GM23248 (cell line): ENCODE data around the gene ST6GALNAC4. TPM values are rescaled to one million over a fixed set of nuclear protein-coding genes. Genes with fewer than 3 reads are reported as not detected.

ENCODE experiments used
- DNase-seq: peaks from one replicate; pipeline ENCODE4 v3.0.0-alpha.2; 2015
- H2AFZ ChIP-seq: fragments of 200-600 bp; sonication (generic); 2 replicates; pipeline ENCODE4 v1.6.1; 2016; ENCODE audit warnings: antibody characterized with exemption
- H3F3A ChIP-seq: fragments of 200-600 bp; sonication (generic); 2 replicates; pipeline ENCODE4 v1.6.1; 2016; ENCODE audit warnings: mild to moderate bottlenecking, antibody characterized with exemption, mixed run types; ENCODE audit not compliant: insufficient read depth
- H3K27ac ChIP-seq: fragments of 200-600 bp; sonication (generic); 2 replicates; pipeline ENCODE4 v1.5.1; 2016; ENCODE audit warnings: mild to moderate bottlenecking
- H3K27me3 ChIP-seq: fragments of 200-600 bp; sonication (generic); replicated peaks from 2 replicates; pipeline ENCODE4 v1.6.1; 2016; ENCODE audit warnings: mild to moderate bottlenecking; ENCODE audit not compliant: insufficient read depth
- H3K36me3 ChIP-seq: fragments of 200-600 bp; sonication (generic); 2 replicates; pipeline ENCODE4 v1.6.1; 2016; ENCODE audit warnings: low read depth, mild to moderate bottlenecking
- H3K4me1 ChIP-seq: fragments of 200-600 bp; sonication (generic); 2 replicates; pipeline ENCODE4 v1.6.1; 2016; ENCODE audit warnings: mild to moderate bottlenecking; ENCODE audit not compliant: insufficient read depth
- H3K4me2 ChIP-seq: fragments of 200-600 bp; sonication (generic); one replicate; pipeline ENCODE4 v1.6.1; 2016; ENCODE audit warnings: mild to moderate bottlenecking; ENCODE audit not compliant: unreplicated experiment
- H3K4me3 ChIP-seq: fragments of 200-600 bp; sonication (generic); 2 replicates; pipeline ENCODE4 v1.5.1; 2016; ENCODE audit warnings: mild to moderate bottlenecking
- H3K79me2 ChIP-seq: fragments of 200-600 bp; sonication (generic); 2 replicates; pipeline ENCODE4 v1.6.1; 2016; ENCODE audit warnings: mild to moderate bottlenecking; ENCODE audit not compliant: insufficient read depth
- H3K9ac ChIP-seq: fragments of 200-600 bp; sonication (generic); 2 replicates; pipeline ENCODE4 v1.6.1; 2016; ENCODE audit warnings: mild to moderate bottlenecking
- H3K9me2 ChIP-seq: fragments of 200-600 bp; sonication (generic); 2 replicates; pipeline ENCODE4 v1.6.1; 2016; ENCODE audit warnings: mixed run types, mild to moderate bottlenecking, moderate library complexity; ENCODE audit not compliant: insufficient read depth
- H3K9me3 ChIP-seq: fragments of 200-600 bp; sonication (generic); one replicate; pipeline ENCODE4 v1.6.1; 2017; ENCODE audit warnings: low read depth
- H4K20me1 ChIP-seq: fragments of 200-600 bp; sonication (generic); 2 replicates; pipeline ENCODE4 v1.6.0; 2016; ENCODE audit not compliant: insufficient read depth
- EZH2 ChIP-seq: fragments of 200-600 bp; sonication (generic); IDR thresholded peaks from 2 replicates; pipeline ENCODE4 v1.6.1; 2018; ENCODE audit warnings: antibody characterized with exemption, mild to moderate bottlenecking; ENCODE audit not compliant: insufficient read depth, poor library complexity, severe bottlenecking
- EZH2phosphoT487 ChIP-seq: fragments of 200-600 bp; sonication (generic); IDR thresholded peaks from 2 replicates; pipeline ENCODE4 v1.6.1; 2018; ENCODE audit warnings: antibody characterized with exemption, moderate library complexity, mild to moderate bottlenecking, low read depth; ENCODE audit not compliant: insufficient read depth
- WGBS, 2 experiments: methylation state at CpG; one replicate each; pipeline ENCODE4 v1.1.6; 2015 to 2017; ENCODE audit warnings: low lambda C conversion rate in 2 of 2, low coverage in 1 of 2; ENCODE audit errors: missing lambda C conversion rate in 2 of 2; 5-methylcytosine and 5-hydroxymethylcytosine counted together
- in situ Hi-C: fragments of 300-500 bp; cut with MboI; formaldehyde crosslinking; loops from 2 replicates; pipeline ENCODE4 v1.15.0; 2020
- polyA plus RNA-seq: library from polyadenylated mRNA; unstranded; fragments of >200 nt; fragmentation: Nextera tagmentation; extraction: Ambion mirVana; gene quantifications from 2 replicates; pipeline ENCODE4 v1.2.1, GENCODE V29; 2016
- total RNA-seq: library from RNA; depleted of rRNA; stranded (reverse); fragments of >200 nt; shearing (Covaris generic); gene quantifications from 2 replicates; pipeline ENCODE4 v1.2.3, GENCODE V29; 2014

Gene ST6GALNAC4
- total and polyA plus RNA-seq, 2 experiments from 2014 or later = 33.7 to 61.0 TPM

DNA sequence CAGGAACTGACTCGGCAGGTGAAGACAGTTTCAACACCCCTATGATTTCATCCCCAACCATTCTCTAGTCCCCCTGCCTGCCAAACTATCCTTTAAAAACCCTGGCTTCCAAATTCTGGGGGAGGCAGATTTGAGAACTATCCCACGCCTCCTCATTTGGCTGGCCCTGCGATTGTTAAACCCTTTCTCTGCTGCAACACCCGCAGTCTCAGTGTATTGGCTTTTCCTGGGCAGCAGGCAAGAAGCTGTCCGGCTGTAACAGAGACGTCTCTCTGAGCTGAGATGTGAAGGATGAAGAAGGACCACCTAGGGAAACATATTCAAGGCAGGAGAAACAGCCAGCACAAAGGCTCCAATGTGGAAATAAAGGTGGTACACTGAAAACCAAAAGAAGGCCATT lies 24.0 kb downstream of the ST6GALNAC4 start:
- TF ChIP-seq EZH2 (no peak), EZH2phosphoT487 (no peak)
- Histone ChIP-seq H3K4me3 (no peak overlapping the region), H3K27ac (no peak overlapping the region), H3K9me3 (no peaks in the 10 kb centered on the region), H3F3A (peaks cover 3% of the 10 kb centered on the region; the same call in 1 of the 2 replicates), H4K20me1 (no peaks in the 10 kb centered on the region), H3K4me2 (no peak overlapping the region), H3K9me2 (no peaks in the 10 kb centered on the region), H3K79me2 (peaks cover 73% of the 10 kb centered on the region), H3K27me3 (no peaks in the 10 kb centered on the region), H3K9ac (no peak overlapping the region), H2AFZ (no peak overlapping the region), H3K4me1 (peaks cover 10% of the 10 kb centered on the region), H3K36me3 (peaks cover 72% of the 10 kb centered on the region; the same call in 1 of the 2 replicates)
- no peak for DNase-seq
- 86 to 91% methylated on average over 6 of the region's 6 CpGs for WGBS, 2 experiments
- in situ Hi-C loops = no loop called here

DNA sequence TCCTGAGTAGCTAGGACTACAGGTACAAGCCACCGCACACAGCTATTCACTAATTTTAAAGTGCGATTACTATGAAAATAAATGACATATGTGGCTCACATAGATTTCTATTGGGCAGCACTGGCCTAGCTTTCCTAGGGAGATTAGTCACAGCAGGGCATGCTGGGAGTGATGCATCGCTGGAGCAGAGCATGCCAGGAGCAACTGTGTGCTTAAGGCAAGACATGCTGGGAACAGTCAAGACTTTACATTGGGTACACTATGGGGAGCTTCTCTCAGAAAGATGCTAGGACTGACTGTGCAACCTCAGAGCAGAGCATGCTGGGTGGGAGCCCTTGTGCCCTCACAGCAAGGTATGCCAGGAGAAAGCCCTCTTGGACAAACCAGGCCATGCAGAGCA lies 26.8 kb downstream of the ST6GALNAC4 start:
- no peaks in the 10 kb centered on the region; the same call in 1 of the 2 replicates for H3F3A ChIP-seq
- no peak overlapping the region for H2AFZ ChIP-seq
- no peak overlapping the region for H3K9ac ChIP-seq
- no peak overlapping the region for H3K4me3 ChIP-seq
- in situ Hi-C loops = no loop called here
- H3K4me1 ChIP-seq = no peaks in the 10 kb centered on the region
- 96 to 98% methylated on average over 3 of the region's 3 CpGs for WGBS, 2 experiments
- H3K27me3 ChIP-seq = no peaks in the 10 kb centered on the region
- H3K9me2 ChIP-seq = no peaks in the 10 kb centered on the region
- peak; percentile 44 for DNase-seq
- peaks cover 53% of the 10 kb centered on the region for H3K79me2 ChIP-seq
- H3K27ac ChIP-seq = no peak overlapping the region
- H3K4me2 ChIP-seq = no peak overlapping the region
- H4K20me1 ChIP-seq = no peaks in the 10 kb centered on the region
- H3K9me3 ChIP-seq = no peaks in the 10 kb centered on the region
- no peak for TF ChIP-seq EZH2
- TF ChIP-seq EZH2phosphoT487 = no peak
- peaks cover 82% of the 10 kb centered on the region; the same call in 1 of the 2 replicates for H3K36me3 ChIP-seq

DNA sequence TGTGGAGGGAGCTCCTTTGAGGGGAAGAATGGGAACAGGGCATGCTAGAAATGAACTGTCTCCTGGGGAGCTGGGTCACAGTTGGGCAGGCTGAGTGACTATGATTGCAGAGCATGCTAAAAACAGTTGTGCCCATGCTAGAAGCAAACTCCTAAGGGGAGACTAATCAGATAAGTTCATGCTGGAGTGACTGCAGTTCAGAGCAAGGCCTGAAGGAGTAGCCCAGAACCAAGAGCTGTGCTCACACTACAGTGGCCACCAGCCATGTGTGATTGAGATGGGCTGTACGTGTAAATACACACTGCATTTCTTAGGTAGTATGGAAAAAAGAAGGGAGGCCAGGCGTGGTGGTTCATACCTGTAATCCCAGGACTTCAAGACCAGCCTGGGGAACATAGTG lies 29.0 kb downstream of the ST6GALNAC4 start:
- H3F3A ChIP-seq = no peaks in the 10 kb centered on the region; the same call in 1 of the 2 replicates
- H2AFZ ChIP-seq = no peak overlapping the region
- H3K9me3 ChIP-seq = no peaks in the 10 kb centered on the region
- no peak overlapping the region for H3K4me3 ChIP-seq
- H4K20me1 ChIP-seq = no peaks in the 10 kb centered on the region
- no peaks in the 10 kb centered on the region for H3K27me3 ChIP-seq
- peak; percentile 49 for DNase-seq
- no peak overlapping the region for H3K27ac ChIP-seq
- in situ Hi-C loops = no loop called here
- TF ChIP-seq EZH2 = no peak
- no peak overlapping the region for H3K4me2 ChIP-seq
- no peaks in the 10 kb centered on the region for H3K9me2 ChIP-seq
- peaks cover 59% of the 10 kb centered on the region; the same call in 1 of the 2 replicates for H3K36me3 ChIP-seq
- H3K4me1 ChIP-seq = no peaks in the 10 kb centered on the region
- H3K79me2 ChIP-seq = peaks cover 38% of the 10 kb centered on the region
- 74 to 83% methylated on average over 2 of the region's 2 CpGs for WGBS, 2 experiments
- no peak overlapping the region for H3K9ac ChIP-seq

DNA sequence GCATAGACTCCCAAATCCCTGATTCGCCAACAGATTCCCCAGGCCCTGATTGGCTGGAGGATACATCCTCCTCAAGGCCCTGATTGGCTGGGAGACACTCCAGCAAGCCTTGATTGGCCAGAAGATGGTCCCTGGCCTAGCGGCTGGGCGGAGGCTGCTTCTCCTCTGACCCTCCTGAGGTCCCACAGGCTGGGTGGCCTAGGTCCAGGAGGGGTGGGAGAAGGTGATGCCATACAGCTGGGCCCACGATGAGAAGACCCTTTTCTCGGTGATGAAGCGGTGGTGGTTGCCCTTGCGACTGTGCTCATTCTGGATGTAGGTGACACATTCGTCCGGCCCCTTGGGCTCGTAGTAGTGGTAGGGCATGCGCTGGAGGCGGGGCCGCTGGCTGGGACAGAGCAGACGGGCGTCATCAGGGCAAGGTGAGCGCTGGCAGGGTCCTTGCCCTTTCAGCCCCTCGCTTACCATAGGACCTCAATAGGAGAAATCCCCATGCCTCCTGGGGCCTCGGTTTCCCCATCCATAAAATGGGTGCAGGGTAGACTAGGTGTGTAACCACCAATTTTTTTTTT lies 30.4 kb downstream of the ST6GALNAC4 start:
- Histone ChIP-seq H3K4me3 (no peak overlapping the region), H3K9ac (no peak overlapping the region), H3K4me1 (no peaks in the 10 kb centered on the region), H3K9me3 (no peaks in the 10 kb centered on the region), H3K79me2 (peaks cover 30% of the 10 kb centered on the region), H3K27me3 (no peaks in the 10 kb centered on the region), H3K4me2 (no peak overlapping the region), H3F3A (no peaks in the 10 kb centered on the region; the same call in 1 of the 2 replicates), H3K9me2 (no peaks in the 10 kb centered on the region), H3K27ac (no peak overlapping the region), H2AFZ (no peak overlapping the region), H3K36me3 (peaks cover 50% of the 10 kb centered on the region; the same call in 1 of the 2 replicates), H4K20me1 (no peaks in the 10 kb centered on the region)
- peak; percentile 30 for DNase-seq
- WGBS, 2 experiments = 95% methylated on average over 18 of the region's 18 CpGs
- in situ Hi-C loops = no loop called here
- TF ChIP-seq EZH2phosphoT487 (no peak), EZH2 (no peak)
